Measurements from ENCODE around the gene CD4.
"Not testable (repeated sequence)": the region's sequence is repeated elsewhere in the genome, so short reads cannot be mapped to it uniquely, and the experiment has no call there.

CD4 gene

DNA sequence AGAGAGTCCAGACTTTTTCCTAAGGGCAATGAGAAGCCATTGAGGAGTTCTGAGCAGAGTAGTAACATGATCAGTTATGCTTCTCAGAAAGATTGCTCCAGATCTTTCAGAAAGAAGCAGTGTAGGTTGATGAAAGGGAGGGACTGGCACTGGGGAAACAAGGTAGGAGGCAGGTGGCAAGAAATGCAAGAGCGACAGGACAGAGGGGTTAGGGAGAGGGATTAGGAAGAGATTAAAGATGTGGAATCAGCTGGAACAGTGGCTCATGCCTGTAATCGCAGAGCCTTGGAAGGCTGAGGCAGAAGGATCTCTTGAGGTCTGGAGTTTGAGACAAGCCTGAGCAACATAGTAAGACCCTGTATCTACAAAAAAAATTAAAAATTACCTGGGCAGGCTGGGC, 58.3 kb downstream of the CD4 start:
- DNase-seq (ENCODE audit: low spot score): no peak

DNA sequence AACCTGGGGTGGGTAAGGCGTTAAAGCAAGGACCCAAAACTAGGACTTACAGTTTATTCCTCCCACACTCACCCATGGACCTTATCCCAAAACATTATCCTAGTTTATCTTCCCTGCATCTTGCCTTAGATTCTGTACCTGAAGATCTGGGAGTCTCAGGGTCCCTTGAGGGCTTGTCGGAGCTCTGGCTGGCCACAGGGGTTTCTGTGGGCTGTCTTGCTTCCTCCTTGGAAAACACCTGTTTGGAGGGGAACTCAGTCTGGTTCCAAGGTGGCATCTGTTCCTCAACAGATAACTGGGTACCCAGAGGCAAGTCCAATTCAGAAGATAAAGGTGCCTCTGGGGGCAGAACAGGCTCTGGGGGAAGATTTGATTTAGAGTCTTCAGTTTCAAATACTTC, 60.1 kb downstream of the CD4 start:
- no peak for DNase-seq (ENCODE audit: low spot score)

DNA sequence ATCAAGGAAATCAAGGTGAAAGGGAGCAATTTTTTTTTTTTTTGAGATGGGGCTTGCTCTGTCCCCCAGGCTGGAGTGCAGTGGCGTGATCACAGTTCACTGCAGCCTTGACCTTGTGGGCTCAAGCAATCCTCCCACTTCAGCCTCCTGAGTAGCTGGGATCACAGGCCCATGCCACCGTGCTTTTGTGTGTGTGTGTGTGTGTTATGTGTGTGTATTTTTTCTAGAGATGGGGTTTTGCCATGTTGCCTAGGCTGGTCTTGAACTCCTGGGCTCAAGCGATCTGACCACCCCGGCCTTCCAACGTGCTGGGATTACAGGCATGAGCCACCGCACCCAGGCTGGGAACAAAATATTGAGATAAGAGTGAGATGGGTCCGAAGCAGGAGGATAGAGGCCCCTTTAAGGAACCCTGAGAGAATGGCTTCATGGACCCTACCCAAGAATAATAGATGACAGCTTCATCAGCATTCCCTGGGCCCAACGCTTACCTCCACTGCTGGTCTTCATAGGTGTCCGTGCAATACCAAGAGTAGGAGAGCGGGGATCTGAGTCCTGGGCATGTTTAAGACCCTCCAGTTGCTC, 60.7 kb downstream of the CD4 start:
- no peak for DNase-seq (ENCODE audit: low spot score)

DNA sequence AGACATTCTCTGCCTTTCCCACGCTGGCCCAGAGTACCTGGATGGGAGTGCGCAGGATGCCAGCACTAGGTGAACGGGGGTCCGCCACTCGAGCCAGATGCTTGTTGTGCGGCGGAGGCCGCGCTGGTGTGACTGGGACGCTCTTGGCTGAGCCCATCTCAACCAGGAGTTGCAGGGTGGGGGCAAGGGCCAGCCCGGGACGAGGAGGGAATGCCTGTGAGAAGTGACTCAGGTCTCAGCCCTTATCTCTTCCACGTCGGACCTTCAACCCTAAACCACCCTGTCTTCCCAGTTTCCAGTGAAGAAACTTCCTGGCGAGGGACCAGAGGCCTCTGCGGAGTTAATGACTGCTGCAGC, 61.4 kb downstream of the CD4 start:
- no peak for DNase-seq (ENCODE audit: low spot score)

DNA sequence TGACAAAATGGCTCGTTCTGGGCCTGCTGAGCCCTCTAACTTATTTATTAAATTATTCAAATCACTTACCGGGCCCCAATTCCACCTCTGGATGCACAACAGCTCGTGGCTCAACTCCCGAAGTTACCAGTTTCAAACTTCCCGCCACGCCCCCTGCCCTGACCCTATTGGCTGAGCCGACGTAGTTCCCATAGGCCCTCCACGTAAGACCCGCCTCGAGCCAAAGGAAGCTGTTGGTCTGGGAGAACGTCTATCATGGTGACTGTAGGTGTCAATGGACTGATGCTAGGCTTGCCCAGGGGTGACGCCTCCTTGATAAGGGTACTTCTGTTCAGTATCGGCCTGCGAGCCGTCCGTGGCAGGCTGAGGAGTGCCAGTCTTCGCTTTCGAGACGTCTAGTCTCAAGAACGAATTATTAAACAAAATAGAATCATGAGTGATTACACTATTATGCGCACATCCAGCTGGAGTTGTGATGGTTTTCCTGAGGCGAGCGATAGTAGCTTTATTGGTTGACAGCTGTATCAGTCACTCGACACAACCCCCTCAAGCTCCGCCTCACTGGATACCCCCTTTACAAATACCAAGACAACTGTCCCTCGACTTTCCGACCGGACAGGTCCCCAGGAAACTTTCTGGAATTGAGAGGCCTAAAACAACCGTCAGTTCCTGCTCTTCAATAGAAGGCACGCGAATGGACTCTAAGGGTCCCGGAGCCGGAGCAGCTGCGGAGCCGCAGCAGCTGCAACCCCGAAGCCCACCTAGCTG, 62.0 kb downstream of the CD4 start, which contains the start of gene CDCA3:
TSS of gene CDCA3 (minus strand) at position 134 of the 768 bp plus-strand sequence. CDS start 334 bp downstream, outside the sequence.
- DNase-seq (ENCODE audit: low spot score): peak; percentile 99

DNA sequence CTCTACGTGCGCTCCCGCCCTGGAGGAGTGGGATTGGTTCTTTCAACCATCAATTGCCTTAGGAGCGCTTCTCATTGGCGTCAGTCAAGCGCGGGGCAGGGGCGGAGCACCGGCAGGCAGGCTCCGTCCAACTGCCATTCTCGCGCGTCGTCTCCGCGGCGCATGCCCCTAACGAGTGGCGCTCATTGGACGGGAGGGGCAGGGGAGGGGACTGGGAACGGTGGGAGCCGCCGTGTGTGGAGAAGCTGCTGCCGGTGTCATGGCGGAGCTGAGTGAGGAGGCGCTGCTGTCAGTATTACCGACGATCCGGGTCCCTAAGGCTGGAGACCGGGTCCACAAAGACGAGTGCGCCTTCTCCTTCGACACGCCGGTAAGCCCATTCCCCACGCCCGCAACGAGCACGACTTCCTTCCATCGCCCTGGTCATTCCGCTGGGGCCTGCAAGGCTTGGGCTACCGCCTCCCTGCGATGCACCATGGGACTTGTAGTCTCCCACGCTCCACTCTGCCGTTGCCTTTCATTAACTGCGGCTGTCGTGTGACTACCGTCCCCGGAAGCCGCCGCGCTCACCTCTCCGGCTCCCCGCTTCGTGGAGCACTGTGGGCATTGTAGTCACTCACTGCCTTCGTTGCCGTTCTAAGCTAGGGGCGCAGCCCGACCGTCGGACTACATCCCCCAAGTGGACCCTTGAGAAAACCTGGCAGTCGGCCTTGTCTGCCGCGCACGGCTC, 62.8 kb downstream of the CD4 start, which contains the start of gene USP5:
TSS of gene USP5 (plus strand) at position 230 of the 730 bp plus-strand sequence. CDS start at position 260, 30 bp downstream.
- peak; percentile 100 for DNase-seq (ENCODE audit: low spot score)

DNA sequence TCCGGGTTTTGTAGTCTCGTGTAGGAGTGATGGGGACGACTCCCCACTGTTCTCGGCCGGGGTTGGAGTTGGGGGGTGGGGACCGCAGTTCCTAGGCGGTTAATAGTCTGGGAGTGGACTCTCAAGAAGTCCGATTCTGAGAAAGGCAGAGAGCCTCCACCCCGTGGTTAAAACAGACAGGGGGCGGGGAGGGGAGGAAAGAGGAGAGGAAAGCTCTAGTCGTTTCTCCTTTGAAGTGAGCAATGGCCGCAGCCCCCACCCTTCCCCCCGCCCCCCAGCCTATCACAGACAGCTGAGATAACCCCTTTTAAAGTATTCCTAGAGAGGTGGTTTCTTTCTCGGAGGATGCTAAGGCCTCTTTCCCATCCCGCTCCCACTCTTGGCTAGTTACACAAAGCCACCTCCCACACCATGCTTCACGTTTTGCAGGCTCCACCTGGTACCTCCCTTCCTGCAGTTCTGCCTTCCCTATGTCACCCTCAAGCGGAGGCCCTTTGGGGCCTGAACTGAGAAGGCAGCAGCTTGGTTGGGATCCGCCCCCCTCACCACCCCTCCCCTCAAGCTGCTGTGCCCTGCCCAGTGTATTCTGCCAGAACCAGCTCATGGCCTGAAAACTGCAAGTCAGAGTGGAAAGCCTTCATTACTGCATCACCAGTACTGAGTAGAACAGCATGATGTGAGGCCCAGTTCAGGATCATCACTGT, 63.5 kb downstream of the CD4 start:
- peak; percentile 73 for DNase-seq (ENCODE audit: low spot score)

DNA sequence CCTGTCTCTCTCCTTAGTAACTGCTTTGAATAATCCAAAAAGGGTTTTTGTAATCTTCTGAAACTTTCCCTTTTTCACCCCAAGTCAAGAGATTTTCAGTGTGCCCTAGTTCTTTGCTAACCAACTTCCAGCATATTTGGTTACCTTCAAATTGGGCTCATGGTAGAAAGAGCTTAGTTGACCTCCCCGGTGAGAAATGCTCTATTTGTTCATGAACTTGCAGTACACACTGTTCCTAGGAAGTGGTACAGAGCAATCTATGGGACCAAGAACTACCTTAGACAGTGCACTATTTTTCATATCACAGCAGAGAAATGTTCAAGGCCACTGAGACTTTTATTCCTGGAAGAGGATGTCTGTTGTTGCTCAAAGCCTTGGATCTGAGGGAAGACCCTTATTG, 64.3 kb downstream of the CD4 start:
- DNase-seq (ENCODE audit: low spot score): no peak

DNA sequence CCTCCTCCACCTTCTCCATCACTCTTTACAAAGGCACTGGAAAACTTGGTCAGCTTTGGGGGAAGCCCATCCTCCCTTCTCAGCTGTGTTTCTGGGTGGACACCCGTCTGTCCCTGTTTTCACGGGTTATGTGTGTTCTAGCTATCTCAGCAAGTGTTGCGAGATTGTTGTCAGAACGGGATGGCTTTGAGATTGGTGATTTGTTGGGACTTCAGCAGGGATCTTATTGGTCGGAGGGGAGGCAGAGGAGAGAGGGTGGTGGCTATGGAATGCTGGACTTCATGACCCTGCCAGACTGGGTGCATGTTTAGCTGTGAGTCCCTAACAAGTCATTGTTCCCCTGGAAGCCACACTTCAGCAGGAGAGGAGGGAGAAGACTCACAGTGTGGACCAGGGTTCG, 64.7 kb downstream of the CD4 start:
- no peak for DNase-seq (ENCODE audit: low spot score)

DNA sequence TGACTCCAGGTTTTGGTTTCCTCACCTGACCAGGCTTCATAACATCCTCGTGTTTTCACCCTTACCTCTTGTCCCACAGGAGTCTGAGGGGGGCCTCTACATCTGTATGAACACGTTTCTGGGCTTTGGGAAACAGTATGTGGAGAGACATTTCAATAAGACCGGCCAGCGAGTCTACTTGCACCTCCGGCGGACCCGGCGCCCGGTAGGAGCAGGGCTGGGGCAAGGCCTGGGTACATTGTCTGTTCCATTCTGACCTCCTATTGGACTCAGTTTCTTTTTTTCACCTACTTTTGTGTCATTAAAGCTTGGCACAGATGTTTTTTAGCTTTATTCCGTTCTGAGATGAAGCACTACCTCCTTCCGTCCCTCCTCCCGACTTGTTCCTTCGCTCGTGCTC, 66.0 kb downstream of the CD4 start:
- no peak for DNase-seq (ENCODE audit: low spot score)

DNA sequence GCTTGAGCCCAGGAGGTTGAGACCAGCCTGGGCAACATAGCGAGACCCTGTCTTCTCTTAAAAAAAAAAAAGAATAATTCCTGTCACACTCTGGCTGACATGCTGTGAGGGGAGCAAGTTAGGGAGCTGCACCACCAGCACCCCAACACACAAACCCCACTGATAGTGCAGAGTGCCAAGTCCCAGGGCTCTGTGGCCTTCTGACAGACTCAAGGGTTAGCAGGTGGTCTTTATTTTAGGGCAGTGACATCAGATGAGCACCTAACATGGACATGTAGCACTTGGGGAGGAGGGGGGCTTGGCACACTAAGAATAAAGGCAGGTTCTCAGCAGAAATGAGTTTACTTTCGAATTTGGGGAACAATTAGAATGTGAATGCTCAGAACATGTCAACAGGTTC, 69.5 kb downstream of the CD4 start:
- no peak for DNase-seq (ENCODE audit: low spot score)

DNA sequence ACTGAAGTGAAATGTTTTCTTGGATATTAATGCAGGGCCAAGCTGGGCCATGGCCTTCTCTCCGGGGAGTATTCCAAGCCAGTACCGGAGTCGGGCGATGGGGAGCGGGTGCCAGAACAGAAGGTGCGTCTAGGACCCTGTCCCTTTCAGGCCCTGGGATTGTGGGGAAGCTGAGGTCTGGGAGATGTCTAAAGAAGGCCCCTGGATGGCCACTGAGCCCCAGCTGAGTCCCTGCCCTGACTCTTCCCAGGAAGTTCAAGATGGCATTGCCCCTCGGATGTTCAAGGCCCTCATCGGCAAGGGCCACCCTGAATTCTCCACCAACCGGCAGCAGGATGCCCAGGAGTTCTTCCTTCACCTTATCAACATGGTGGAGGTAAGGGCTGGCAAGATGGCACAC, 70.8 kb downstream of the CD4 start:
- DNase-seq (ENCODE audit: low spot score): no peak

DNA sequence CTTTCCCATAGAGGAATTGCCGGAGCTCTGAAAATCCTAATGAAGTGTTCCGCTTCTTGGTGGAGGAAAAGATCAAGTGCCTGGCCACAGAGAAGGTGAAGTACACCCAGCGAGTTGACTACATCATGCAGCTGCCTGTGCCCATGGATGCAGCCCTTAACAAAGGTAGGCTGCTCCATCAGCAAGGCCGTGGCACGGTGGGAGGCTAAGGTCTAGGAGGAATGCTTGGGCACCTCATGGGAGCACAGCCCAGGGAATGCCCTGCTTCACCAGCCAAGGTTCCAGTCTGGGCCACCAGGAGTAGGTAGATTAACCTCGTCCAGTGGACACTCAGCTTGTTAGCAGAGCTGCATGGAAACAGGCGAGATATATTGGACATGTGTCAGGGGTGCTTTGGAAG, 71.6 kb downstream of the CD4 start:
- no peak for DNase-seq (ENCODE audit: low spot score)

DNA sequence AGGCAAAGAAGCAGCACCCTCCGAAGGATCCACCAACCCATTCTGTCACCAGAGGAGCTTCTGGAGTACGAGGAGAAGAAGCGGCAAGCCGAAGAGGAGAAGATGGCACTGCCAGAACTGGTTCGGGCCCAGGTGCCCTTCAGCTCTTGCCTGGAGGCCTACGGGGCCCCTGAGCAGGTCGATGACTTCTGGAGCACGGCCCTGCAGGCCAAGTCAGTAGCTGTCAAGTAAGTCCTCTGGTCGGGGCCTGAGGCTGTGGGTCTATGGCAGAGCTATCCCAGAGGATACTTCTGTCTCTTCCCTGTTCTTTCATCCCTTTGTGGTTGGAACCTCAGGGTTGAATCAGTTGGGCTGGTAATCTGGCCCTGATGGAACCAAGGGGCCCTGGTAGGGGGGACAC, 72.1 kb downstream of the CD4 start:
- DNase-seq (ENCODE audit: low spot score): no peak

DNA sequence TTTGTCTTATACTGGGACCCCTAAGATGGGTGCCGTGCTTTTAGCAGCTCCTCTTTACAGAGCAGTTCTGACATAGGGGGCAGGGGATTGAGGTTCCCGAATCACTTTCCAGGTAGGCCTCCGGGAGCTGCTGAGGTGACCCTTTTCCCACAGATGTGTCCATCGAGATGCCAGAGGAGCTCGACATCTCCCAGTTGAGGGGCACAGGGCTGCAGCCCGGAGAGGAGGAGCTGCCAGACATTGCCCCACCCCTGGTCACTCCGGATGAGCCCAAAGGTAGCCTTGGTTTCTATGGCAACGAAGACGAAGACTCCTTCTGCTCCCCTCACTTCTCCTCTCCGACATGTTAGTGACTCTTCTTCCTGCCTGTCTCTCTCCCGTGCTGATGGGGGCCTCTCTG, 73.7 kb downstream of the CD4 start:
- no peak for DNase-seq (ENCODE audit: low spot score)

DNA sequence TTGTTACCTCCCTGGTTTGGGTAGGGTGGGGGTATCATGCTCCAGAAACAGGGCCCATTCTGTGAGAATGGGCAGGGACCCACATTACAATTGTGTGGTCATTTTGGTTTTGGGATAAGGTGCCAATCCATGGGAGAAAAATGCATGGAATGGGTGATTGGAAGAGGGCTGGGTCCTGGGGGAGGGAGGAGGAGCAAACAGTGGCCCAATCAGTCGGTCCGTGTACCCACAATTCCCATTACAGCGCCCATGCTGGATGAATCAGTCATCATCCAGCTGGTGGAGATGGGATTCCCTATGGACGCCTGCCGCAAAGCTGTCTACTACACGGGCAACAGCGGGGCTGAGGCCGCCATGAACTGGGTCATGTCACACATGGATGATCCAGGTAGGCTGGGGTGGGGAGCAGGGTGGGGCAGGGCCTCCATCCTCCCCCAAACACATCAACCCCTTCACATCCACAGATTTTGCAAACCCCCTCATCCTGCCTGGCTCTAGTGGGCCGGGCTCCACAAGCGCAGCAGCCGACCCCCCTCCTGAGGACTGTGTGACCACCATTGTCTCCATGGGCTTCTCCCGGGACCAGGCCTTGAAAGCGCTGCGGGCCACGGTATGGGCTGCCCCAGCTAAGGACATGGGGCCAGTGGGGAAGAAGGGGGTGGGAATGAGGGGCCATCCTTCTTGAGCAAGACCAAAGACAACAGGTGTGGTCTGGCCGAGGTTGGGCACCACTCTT, 74.4 kb downstream of the CD4 start:
- DNase-seq (ENCODE audit: low spot score): no peak

DNA sequence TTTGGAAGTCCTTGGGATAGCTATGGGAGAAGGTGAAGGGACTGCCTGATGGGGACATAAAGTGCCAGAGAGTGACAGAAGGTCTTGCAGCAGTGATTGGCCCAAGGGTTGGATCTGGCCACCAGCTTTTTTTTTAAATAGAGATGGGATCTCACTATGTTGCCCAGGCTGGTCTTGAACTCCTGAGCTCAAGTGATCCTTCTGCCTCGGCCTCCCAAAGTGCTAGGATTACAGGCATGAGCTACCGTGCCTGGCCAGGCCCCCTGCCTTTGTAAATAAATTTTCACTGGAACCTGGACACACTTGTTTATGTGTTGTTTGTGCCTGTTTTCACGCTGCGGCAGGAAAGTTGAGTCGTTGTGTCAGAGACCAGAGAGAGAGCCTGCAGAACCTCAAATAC, 76.0 kb downstream of the CD4 start:
- not testable (repeated sequence) for DNase-seq (ENCODE audit: low spot score)

DNA sequence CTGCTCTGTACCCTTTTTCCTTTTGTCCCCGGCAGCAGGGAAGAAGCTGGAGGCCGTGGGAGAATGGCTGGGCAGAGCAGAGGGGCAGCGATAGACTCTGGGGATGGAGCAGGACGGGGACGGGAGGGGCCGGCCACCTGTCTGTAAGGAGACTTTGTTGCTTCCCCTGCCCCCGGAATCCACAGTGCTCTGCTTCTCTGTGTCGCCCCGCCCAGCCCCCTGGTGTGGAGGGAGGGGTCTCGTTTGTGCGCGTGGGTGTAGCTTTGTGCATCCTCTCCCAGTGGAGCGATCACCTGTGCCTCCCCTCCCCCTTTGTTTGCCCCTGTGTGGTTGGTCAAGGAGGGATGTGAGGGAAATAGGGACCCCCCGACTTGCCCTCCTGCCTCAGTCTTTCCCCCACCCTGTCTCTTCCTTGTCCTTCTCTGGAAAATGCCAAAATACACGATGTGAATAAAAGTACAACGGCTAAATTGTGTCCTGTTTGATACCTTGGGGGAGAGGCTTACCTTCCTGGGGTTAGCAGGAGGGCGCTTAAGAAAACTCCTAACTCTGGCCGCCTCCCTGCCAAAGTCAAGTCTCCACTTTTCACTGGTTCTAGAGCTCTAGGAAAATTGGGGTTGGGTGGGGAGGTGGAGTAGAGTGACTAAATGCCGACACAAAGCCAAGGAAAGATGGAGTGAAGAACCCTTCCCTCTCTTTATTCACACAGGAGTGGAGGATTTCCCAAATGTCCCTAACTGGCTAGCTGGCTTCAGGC, 77.0 kb downstream of the CD4 start:
- DNase-seq (ENCODE audit: low spot score): no peak

DNA sequence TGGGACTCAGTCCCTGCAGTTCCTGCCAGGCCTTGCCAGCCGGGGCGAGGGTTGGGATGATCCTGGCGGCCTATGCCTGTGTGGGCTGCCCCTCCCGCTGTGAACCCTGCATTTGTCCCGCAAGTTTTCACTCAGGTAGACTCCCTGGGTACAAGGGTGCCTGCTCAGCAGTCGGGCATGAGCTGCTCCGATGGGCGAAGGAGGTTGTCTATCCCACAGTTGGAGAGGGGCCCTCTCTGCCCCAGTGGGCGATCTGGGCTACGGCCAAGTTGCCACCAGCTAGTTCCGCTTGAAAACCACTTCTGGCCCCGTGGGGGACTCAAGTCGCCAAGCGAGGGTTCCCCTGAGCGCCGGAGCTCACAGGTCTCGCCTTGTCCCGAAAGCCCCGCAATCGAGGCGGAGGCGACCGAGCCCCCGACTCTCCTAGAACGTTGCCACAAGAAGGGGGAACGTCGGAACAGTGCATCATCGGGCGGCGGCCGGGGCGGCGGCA, 77.6 kb downstream of the CD4 start:
- DNase-seq (ENCODE audit: low spot score): no peak

DNA sequence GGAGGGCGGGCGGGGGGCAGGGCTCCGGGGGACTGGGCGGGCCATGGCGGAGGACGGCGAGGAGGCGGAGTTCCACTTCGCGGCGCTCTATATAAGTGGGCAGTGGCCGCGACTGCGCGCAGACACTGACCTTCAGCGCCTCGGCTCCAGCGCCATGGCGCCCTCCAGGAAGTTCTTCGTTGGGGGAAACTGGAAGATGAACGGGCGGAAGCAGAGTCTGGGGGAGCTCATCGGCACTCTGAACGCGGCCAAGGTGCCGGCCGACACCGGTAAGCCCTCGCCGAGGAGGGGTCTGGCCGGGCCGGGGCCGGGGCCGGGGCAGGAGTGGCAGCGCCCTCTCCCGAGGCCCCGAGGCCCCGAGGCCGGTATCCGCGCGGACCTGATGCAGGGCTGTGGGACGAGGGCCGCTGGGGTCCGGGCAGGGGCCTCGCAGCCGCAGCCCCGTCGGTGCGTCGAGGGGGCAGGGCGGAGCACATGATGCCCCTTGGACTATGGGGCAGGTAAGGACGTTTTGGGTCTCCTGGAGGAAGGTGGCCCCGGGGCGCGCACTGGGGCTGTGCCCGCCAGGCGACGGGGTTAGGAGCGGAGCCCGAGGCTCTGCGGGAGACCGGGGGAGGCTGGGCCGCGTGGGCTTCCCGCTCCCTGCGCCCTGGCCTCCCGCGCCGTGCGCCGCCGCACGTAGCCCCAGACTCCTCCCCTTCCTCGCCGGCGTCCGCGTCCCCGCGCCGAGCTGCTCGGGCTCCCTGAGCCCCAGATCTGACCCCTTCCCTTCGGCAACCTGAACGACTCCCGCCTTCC, 78.3 kb downstream of the CD4 start, which contains the start of gene TPI1:
TSS of gene TPI1 (plus strand) at position 119 of the 798 bp plus-strand sequence. CDS start at position 155, 36 bp downstream.
- DNase-seq (ENCODE audit: low spot score): peak; percentile 84
